Mucosa of rectum (tissue), 2 donors: ENCODE results near the gene THSD7A.

ENCODE experiments used
- H3K27ac ChIP-seq, 2 donors: one replicate each; pipeline ENCODE4 v1.7.0; 2013; ENCODE audit warnings: inconsistent platforms in 2 of 2, low read depth in 2 of 2, low read length in 2 of 2
- H3K27me3 ChIP-seq, 2 donors: one replicate each; pipeline ENCODE4 v1.7.0; 2013; ENCODE audit warnings: low read length in 2 of 2; ENCODE audit not compliant: control insufficient read depth in 2 of 2, insufficient read depth in 2 of 2
- H3K36me3 ChIP-seq, 2 donors: one replicate each; pipeline ENCODE4 v1.7.0; 2013; ENCODE audit warnings: low read length in 2 of 2; ENCODE audit not compliant: control insufficient read depth in 2 of 2, insufficient read depth in 2 of 2
- H3K4me1 ChIP-seq, 2 donors: one replicate each; pipeline ENCODE4 v1.7.0; 2013; ENCODE audit warnings: low read length in 2 of 2, mild to moderate bottlenecking in 1 of 2; ENCODE audit not compliant: control insufficient read depth in 2 of 2, insufficient read depth in 2 of 2
- H3K4me3 ChIP-seq, 2 donors: one replicate each; pipeline ENCODE4 v1.7.0; 2013; ENCODE audit warnings: low read length in 2 of 2
- H3K9ac ChIP-seq, 2 donors: one replicate each; pipeline ENCODE4 v1.7.0; 2013; ENCODE audit warnings: low read length in 2 of 2, low read depth in 1 of 2, mild to moderate bottlenecking in 1 of 2
- H3K9me3 ChIP-seq, 2 donors: one replicate each; pipeline ENCODE4 v1.7.0; 2013; ENCODE audit warnings: low read length in 2 of 2; ENCODE audit not compliant: control insufficient read depth in 2 of 2
- donor health status: healthy.
- donor health status: Normal muscosa, but diverticular disease.

THSD7A gene

GRCh38 chr7:11742496-11742895 lies 89.5 kb downstream of the THSD7A start:
- H3K36me3 ChIP-seq: no peaks in the 10 kb centered on the region
- H3K4me3 ChIP-seq: no peak overlapping the region
- H3K4me1 ChIP-seq: no peaks in the 10 kb centered on the region

GRCh38 chr7:11737723-11738122 lies 94.3 kb downstream of the THSD7A start:
- no peaks in the 10 kb centered on the region for H3K4me1 ChIP-seq
- no peak overlapping the region for H3K27ac ChIP-seq
- no peaks in the 10 kb centered on the region for H3K36me3 ChIP-seq
- no peaks in the 10 kb centered on the region for H3K9me3 ChIP-seq
- no peak overlapping the region for H3K9ac ChIP-seq
- no peaks in the 10 kb centered on the region for H3K27me3 ChIP-seq
- H3K4me3 ChIP-seq: no peak overlapping the region

More at GRCh38 chr7:11742496-11742895, 89.5 kb downstream of the THSD7A start:
- H3K27me3 ChIP-seq: no peaks in the 10 kb centered on the region
- no peaks in the 10 kb centered on the region for H3K9me3 ChIP-seq
- no peak overlapping the region for H3K9ac ChIP-seq
- no peak overlapping the region for H3K27ac ChIP-seq

GRCh38 chr7:11732207-11732606 lies 99.8 kb downstream of the THSD7A start:
- no peaks in the 10 kb centered on the region for H3K9me3 ChIP-seq
- no peaks in the 10 kb centered on the region for H3K27me3 ChIP-seq
- H3K4me1 ChIP-seq: no peaks in the 10 kb centered on the region
- H3K9ac ChIP-seq: no peak overlapping the region
- H3K27ac ChIP-seq: no peak overlapping the region
- no peaks in the 10 kb centered on the region for H3K36me3 ChIP-seq
- H3K4me3 ChIP-seq: no peak overlapping the region

- Histone ChIP-seq H3K9me3 (no peaks in the 10 kb centered on the region), H3K4me3 (no peak overlapping the region)
These were observed 101.3 kb downstream of the THSD7A start for GRCh38 chr7:11730725-11731124.

GRCh38 chr7:11727864-11728263 lies 104.1 kb downstream of the THSD7A start:
- Histone ChIP-seq H3K27ac (no peak overlapping the region), H3K4me1 (no peaks in the 10 kb centered on the region), H3K36me3 (no peaks in the 10 kb centered on the region), H3K4me3 (no peak overlapping the region), H3K27me3 (no peaks in the 10 kb centered on the region), H3K9ac (no peak overlapping the region), H3K9me3 (no peaks in the 10 kb centered on the region)

More at GRCh38 chr7:11730725-11731124, 101.3 kb downstream of the THSD7A start:
- H3K4me1 ChIP-seq: no peaks in the 10 kb centered on the region
- H3K27ac ChIP-seq: no peak overlapping the region
- no peaks in the 10 kb centered on the region for H3K36me3 ChIP-seq
- H3K27me3 ChIP-seq: no peaks in the 10 kb centered on the region
- no peak overlapping the region for H3K9ac ChIP-seq

GRCh38 chr7:11726794-11727155 lies 105.2 kb downstream of the THSD7A start:
- Histone ChIP-seq H3K9me3 (no peaks in the 10 kb centered on the region), H3K4me3 (no peak overlapping the region), H3K36me3 (no peaks in the 10 kb centered on the region), H3K27ac (no peak overlapping the region), H3K4me1 (no peaks in the 10 kb centered on the region), H3K9ac (no peak overlapping the region), H3K27me3 (no peaks in the 10 kb centered on the region)

GRCh38 chr7:11726001-11726793 lies 105.8 kb downstream of the THSD7A start:
- Histone ChIP-seq H3K4me3 (no peak overlapping the region), H3K36me3 (no peaks in the 10 kb centered on the region), H3K9me3 (no peaks in the 10 kb centered on the region), H3K27ac (no peak overlapping the region), H3K27me3 (no peaks in the 10 kb centered on the region), H3K4me1 (no peaks in the 10 kb centered on the region), H3K9ac (no peak overlapping the region)

- Histone ChIP-seq H3K9ac (no peak overlapping the region), H3K4me3 (no peak overlapping the region), H3K27ac (no peak overlapping the region), H3K36me3 (no peaks in the 10 kb centered on the region), H3K27me3 (no peaks in the 10 kb centered on the region), H3K9me3 (no peaks in the 10 kb centered on the region), H3K4me1 (no peaks in the 10 kb centered on the region)
These were observed 115.8 kb downstream of the THSD7A start for GRCh38 chr7:11716185-11716584.

- Histone ChIP-seq H3K4me1 (no peaks in the 10 kb centered on the region), H3K27ac (no peak overlapping the region), H3K27me3 (no peaks in the 10 kb centered on the region), H3K9ac (no peak overlapping the region), H3K4me3 (no peak overlapping the region), H3K9me3 (no peaks in the 10 kb centered on the region), H3K36me3 (no peaks in the 10 kb centered on the region)
These were observed 117.3 kb downstream of the THSD7A start for GRCh38 chr7:11714676-11715075.

GRCh38 chr7:11714205-11714604 lies 117.8 kb downstream of the THSD7A start:
- no peaks in the 10 kb centered on the region for H3K27me3 ChIP-seq
- H3K27ac ChIP-seq: no peak overlapping the region
- H3K9me3 ChIP-seq: no peaks in the 10 kb centered on the region
- H3K36me3 ChIP-seq: no peaks in the 10 kb centered on the region
- H3K4me1 ChIP-seq: no peaks in the 10 kb centered on the region
- no peak overlapping the region for H3K4me3 ChIP-seq
- H3K9ac ChIP-seq: no peak overlapping the region
